H1 (cell line): ENCODE data around the gene ARFGEF3.

Source experiments
- ATF2 ChIP-seq: IDR thresholded peaks from 2 replicates; pipeline ENCODE4 v1.6.1; 2012; ENCODE audit warnings: low read length, inconsistent platforms
- CREB1 ChIP-seq: IDR thresholded peaks from 2 replicates; pipeline ENCODE4 v1.6.1; 2012; ENCODE audit warnings: inconsistent platforms
- CTCF ChIP-seq, 3 experiments: IDR thresholded peaks; 1 replicate in 2 of 3; 2 replicates in 1 of 3; pipeline versions ENCODE4 v1.5.1 to v1.6.1; 2011; ENCODE audit warnings: low read length in 3 of 3, mild to moderate bottlenecking in 3 of 3, inconsistent platforms in 2 of 3, low read depth in 1 of 3, moderate library complexity in 1 of 3; ENCODE audit not compliant: insufficient read depth in 1 of 3; ENCODE audit errors: control extremely low read depth in 1 of 3
- EP300 ChIP-seq, 2 experiments: IDR thresholded peaks; 1 replicate in 1 of 2; 2 replicates in 1 of 2; pipeline ENCODE4 v1.6.1; 2011 to 2012; ENCODE audit warnings: low read depth in 2 of 2, low read length in 2 of 2, mild to moderate bottlenecking in 2 of 2, borderline replicate concordance in 1 of 2, inconsistent platforms in 1 of 2, moderate library complexity in 1 of 2
- FOSL1 ChIP-seq: IDR thresholded peaks from 2 replicates; pipeline ENCODE4 v1.6.1; 2011; ENCODE audit warnings: mild to moderate bottlenecking, low read depth, low read length, moderate library complexity; ENCODE audit not compliant: insufficient read depth
- GABPA ChIP-seq: IDR thresholded peaks from 2 replicates; pipeline ENCODE4 v1.6.1; 2011; ENCODE audit warnings: mild to moderate bottlenecking, low read length, moderate library complexity, borderline replicate concordance; ENCODE audit not compliant: insufficient read depth
- GTF2F1 ChIP-seq: IDR thresholded peaks from 2 replicates; pipeline ENCODE4 v1.6.1; 2012; ENCODE audit warnings: low read depth, low read length, improper control_type of control experiment, borderline replicate concordance
- HDAC6 ChIP-seq: IDR thresholded peaks from one replicate; pipeline ENCODE4 v1.7.1; 2012; ENCODE audit warnings: low read depth, mild to moderate bottlenecking, inconsistent platforms, low read length, moderate library complexity
- MAX ChIP-seq: IDR thresholded peaks from 2 replicates; pipeline ENCODE4 v1.6.1; 2012; ENCODE audit warnings: inconsistent platforms
- POLR2AphosphoS5 ChIP-seq: IDR thresholded peaks from 2 replicates; pipeline ENCODE4 v1.6.1; 2011; ENCODE audit warnings: low read depth, low read length
- RNF2 ChIP-seq: fragments of 200-900, 300-1000 bp; sonication (generic); IDR thresholded peaks from 2 replicates; pipeline ENCODE4 v1.7.1; 2016; ENCODE audit warnings: borderline replicate concordance, low read depth, mild to moderate bottlenecking, antibody characterized with exemption, low read length; ENCODE audit not compliant: poor library complexity, severe bottlenecking; ENCODE audit errors: missing control alignments

GRCh38 chr6:138310294-138310693 lies 148.6 kb downstream of the ARFGEF3 start:
- TF ChIP-seq POLR2AphosphoS5 (no peak), CTCF (IDR thresholded peaks at IDR 0.05; ENCODE audit: control extremely low read depth in 1 of 3, insufficient read depth in 1 of 3, low read depth in 1 of 3, low read length in 3 of 3) (no peak), ATF2 (no peak), GTF2F1 (no peak), CREB1 (no peak), HDAC6 (no peak), FOSL1 (no peak), MAX (no peak), RNF2 (no peak), EP300 (IDR thresholded peaks at IDR 0.05; ENCODE audit: borderline replicate concordance in 1 of 2, low read depth in 2 of 2, low read length in 2 of 2) (no peak), GABPA (no peak)
